Kidney epithelial cell (primary cell): ENCODE data around the gene GTSE1. TPM values are rescaled to one million over a fixed set of nuclear protein-coding genes. Genes with fewer than 3 reads are reported as not detected.

Experiments used
- DNase-seq: peaks from one replicate; pipeline ENCODE4 v3.0.0-alpha.2; 2010; ENCODE audit warnings: low read depth
- H3K27me3 ChIP-seq: 2 replicates; pipeline ENCODE4 v1.6.0; 2011; ENCODE audit warnings: low read length; ENCODE audit not compliant: control insufficient read depth, insufficient read depth
- H3K36me3 ChIP-seq: 2 replicates; pipeline ENCODE4 v1.5.1; 2011; ENCODE audit warnings: low read length; ENCODE audit not compliant: control insufficient read depth, insufficient read depth
- H3K4me3 ChIP-seq: 2 replicates; pipeline ENCODE4 v1.5.1; 2011; ENCODE audit warnings: low read depth, mild to moderate bottlenecking, control low read depth, low read length
- CTCF ChIP-seq: IDR thresholded peaks from 2 replicates; pipeline ENCODE4 v1.5.1; 2011; ENCODE audit warnings: mild to moderate bottlenecking, moderate library complexity, low read length, control low read depth, inconsistent platforms; ENCODE audit not compliant: insufficient read depth, poor library complexity, severe bottlenecking
- total RNA-seq: library from RNA; depleted of rRNA; stranded (reverse); fragments of >200 nt; gene quantifications from 2 replicates; pipeline ENCODE4 v1.2.3, GENCODE V29; 2015

GTSE1 gene
- total RNA-seq, 1 donor from 2014 or later = 3.8 TPM

GRCh38 chr22:46340676-46341075, 44.0 kb downstream of the GTSE1 start:
- Histone ChIP-seq H3K27me3 (no peaks in the 10 kb centered on the region), H3K36me3 (peaks cover 8% of the 10 kb centered on the region), H3K4me3 (no peak overlapping the region)
- TF ChIP-seq CTCF = no peak
- no peak for DNase-seq

DNA sequence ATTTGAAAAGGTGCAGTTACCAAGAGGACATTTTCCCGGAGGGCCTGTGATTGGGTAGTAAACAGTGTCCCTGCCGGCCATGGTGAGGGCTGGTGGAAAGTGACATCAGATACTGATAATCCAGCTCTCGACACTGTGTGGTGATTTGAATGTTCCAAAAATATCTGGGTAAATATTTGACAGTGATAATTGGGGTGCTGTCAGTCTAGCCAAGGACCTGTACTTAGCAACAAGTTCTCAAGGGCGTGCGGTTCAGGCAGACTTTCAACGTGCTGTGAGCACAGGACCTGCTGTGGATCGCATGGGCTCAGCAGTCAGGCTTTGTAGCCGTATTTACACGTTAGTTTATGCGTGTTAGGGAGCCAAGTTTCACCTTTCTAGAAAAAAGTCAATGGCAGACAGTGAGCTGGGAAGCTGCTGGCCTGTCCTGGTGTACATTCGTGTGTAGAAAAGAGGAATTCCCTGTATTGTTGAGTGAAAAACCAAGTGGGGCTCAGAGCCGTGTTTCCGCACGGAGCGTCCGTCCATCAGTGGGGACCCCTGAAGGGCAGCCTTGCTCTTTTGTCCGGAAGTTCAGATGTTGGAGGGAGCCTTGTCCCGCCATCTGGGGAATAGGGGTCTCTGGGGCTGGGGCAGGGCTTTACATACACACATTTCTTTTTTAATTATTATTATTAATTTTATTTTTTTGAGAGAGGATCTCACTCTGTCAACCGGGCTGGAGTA, 50.2 kb downstream of the GTSE1 start:
- TF ChIP-seq CTCF = no peak
- no peaks in the 10 kb centered on the region for H3K27me3 ChIP-seq
- H3K36me3 ChIP-seq = peaks cover 4% of the 10 kb centered on the region
- no peak overlapping the region for H3K4me3 ChIP-seq
- DNase-seq = no peak

DNA sequence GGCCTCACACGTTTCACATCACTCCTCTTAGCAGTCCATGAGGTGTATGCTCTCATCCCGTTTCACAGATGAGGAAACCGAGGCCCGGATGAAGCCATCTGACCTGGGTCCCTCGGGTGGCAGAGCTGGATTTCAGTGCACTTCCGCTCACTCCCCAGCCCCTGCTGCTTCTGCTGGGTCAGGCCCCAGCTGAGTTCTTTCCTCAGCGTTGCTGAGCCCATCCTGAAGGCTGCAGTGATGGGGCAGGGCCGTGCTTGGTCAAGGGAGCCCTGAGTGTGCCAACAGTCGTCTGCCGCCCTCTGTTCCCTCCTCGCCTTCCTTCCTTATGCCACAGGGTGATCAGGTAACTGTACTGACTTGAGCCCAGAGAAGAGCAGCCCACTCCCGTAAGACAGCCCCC, 51.0 kb downstream of the GTSE1 start:
- no peak for DNase-seq
- Histone ChIP-seq H3K4me3 (no peak overlapping the region), H3K27me3 (no peaks in the 10 kb centered on the region), H3K36me3 (peaks cover 4% of the 10 kb centered on the region)
- TF ChIP-seq CTCF = no peak

GRCh38 chr22:46348099-46348695, 51.5 kb downstream of the GTSE1 start:
- H3K27me3 ChIP-seq = no peaks in the 10 kb centered on the region
- TF ChIP-seq CTCF = no peak
- DNase-seq = no peak
- peaks cover 4% of the 10 kb centered on the region for H3K36me3 ChIP-seq
- H3K4me3 ChIP-seq = no peak overlapping the region

DNA sequence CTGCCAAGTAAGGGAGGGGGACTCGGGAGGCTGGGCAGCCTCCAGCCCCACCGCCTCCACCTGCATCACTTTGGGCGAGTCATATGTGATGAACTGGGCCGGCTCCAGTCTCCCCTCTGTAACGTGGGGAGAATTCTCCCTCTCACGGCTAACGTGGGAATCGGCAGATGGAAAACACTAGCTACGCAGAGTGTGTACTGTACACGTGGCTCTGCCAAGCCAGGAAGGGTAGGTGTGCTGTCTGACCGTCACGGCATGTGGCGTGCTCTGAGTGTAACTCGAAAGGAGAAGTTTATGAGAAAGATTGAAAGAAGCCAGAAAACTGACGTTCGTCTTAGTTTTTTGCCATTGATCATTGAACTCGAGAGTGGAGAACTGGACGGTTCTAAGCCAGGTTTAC, 52.6 kb downstream of the GTSE1 start:
- Histone ChIP-seq H3K36me3 (peaks cover 4% of the 10 kb centered on the region), H3K4me3 (no peak overlapping the region), H3K27me3 (no peaks in the 10 kb centered on the region)
- no peak for DNase-seq
- TF ChIP-seq CTCF = no peak

GRCh38 chr22:46349681-46350080, 53.0 kb downstream of the GTSE1 start:
- DNase-seq = no peak
- H3K36me3 ChIP-seq = peaks cover 4% of the 10 kb centered on the region
- no peak for TF ChIP-seq CTCF

More at GRCh38 chr22:46349681-46350080, 53.0 kb downstream of the GTSE1 start:
- Histone ChIP-seq H3K4me3 (no peak overlapping the region), H3K27me3 (no peaks in the 10 kb centered on the region)
